GM12891 (cell line): ENCODE data around the gene GCNA.
A peak's percentile ranks its signal among the peaks of the same experiment; 100 is the strongest.
"Not testable (repeated sequence)": the region's sequence is repeated elsewhere in the genome, so short reads cannot be mapped to it uniquely, and the experiment has no call there.

Source experiments
- DNase-seq: peaks from one replicate; pipeline ENCODE4 v3.0.0; 2011; ENCODE audit warnings: low spot score; ENCODE audit not compliant: insufficient read length
- FAIRE-seq: peaks from 2 replicates; lab custom pipeline; 2011; peaks lifted over from hg19 to GRCh38; lab: Jason Lieb, UNC
- PAX5 ChIP-seq: IDR thresholded peaks from 2 replicates; pipeline ENCODE4 v1.6.1; 2011; ENCODE audit warnings: low read length, moderate library complexity, mild to moderate bottlenecking; ENCODE audit not compliant: insufficient read depth, severe bottlenecking
- POLR2A ChIP-seq: IDR thresholded peaks from 2 replicates; pipeline ENCODE4 v1.6.1; 2011; ENCODE audit warnings: low read depth, low read length, control low read depth
- POLR2AphosphoS5 ChIP-seq: IDR thresholded peaks from 2 replicates; pipeline ENCODE4 v1.6.1; 2011; ENCODE audit warnings: low read depth, low read length, control low read depth
- POU2F2 ChIP-seq: IDR thresholded peaks from 2 replicates; pipeline ENCODE4 v1.6.1; 2011; ENCODE audit warnings: low read depth, mild to moderate bottlenecking, control low read depth, low read length, moderate library complexity
- SPI1 ChIP-seq: IDR thresholded peaks from 2 replicates; pipeline ENCODE4 v1.6.1; 2011; ENCODE audit warnings: low read depth, low read length, control low read depth
- TAF1 ChIP-seq: IDR thresholded peaks from 2 replicates; pipeline ENCODE4 v1.6.1; 2011; ENCODE audit warnings: low read depth, low read length, control low read depth

Gene GCNA

DNA sequence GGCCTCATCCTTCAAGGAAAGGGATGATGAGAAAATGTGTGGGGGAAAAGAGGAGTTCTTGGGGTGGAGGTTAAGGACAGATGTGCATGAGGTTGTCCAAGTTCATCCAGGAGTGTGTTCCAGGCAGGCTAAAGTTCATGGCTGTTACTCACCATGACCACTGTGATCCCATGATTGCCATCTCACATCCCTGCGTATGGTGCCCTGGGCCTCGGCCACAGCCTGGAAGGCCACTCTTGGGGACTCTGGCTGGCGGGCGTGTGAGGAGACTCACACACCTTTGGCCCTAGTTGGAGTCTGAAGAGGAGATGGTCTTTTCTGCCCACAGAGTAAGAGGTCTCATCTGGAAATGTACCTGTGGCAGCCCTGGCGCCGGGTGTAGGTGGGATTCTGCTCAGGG, 81.7 kb downstream of the GCNA start:
- no peak for TF ChIP-seq POLR2AphosphoS5
- no peak for TF ChIP-seq PAX5
- TF ChIP-seq SPI1, result no peak
- no peak for TF ChIP-seq POU2F2
- no peak for TF ChIP-seq TAF1
- TF ChIP-seq POLR2A, result no peak
- no peak for FAIRE-seq
- no peak for DNase-seq

- TF ChIP-seq POLR2A (no peak), POU2F2 (no peak), TAF1 (no peak), POLR2AphosphoS5 (no peak), PAX5 (no peak), SPI1 (no peak)
- no peak for DNase-seq
- peak; percentile 51 for FAIRE-seq
These were observed 82.6 kb downstream of the GCNA start for GRCh38 chrX:71660562-71661416.

- TF ChIP-seq TAF1 (no peak), POLR2A (no peak), SPI1 (no peak), PAX5 (no peak), POLR2AphosphoS5 (no peak), POU2F2 (no peak)
- FAIRE-seq (no peak), DNase-seq (no peak)
These were observed 83.7 kb downstream of the GCNA start for GRCh38 chrX:71661919-71662318.

DNA sequence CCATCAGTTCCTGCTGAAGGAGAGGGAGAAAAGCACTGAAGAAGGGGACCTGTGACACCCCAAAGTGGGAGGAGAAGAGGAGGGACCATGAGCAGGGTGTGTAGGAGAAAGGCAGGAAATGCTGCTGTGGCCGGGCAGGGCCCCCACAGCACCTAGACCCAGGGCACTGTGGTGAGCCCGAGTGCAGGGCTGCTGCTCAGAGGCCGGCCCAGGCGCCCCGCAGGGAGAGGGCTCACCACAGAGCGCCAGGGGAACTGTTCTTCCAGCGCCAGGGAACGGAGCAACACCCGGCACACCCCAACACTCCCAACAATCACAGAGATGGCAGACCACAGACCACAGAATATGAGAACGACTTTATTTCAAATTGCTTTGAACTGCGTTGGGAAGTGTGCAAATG, 84.4 kb downstream of the GCNA start:
- not testable (repeated sequence) for DNase-seq, FAIRE-seq
